HG03139 (cell line): ENCODE measurements around the gene CPA5.

Source experiments
- ATAC-seq: cut with Tn5 transposase; IDR thresholded peaks from one replicate; pipeline ENCODE4 v1.9.1; 2021; ENCODE audit not compliant: unreplicated experiment

CPA5 gene

DNA sequence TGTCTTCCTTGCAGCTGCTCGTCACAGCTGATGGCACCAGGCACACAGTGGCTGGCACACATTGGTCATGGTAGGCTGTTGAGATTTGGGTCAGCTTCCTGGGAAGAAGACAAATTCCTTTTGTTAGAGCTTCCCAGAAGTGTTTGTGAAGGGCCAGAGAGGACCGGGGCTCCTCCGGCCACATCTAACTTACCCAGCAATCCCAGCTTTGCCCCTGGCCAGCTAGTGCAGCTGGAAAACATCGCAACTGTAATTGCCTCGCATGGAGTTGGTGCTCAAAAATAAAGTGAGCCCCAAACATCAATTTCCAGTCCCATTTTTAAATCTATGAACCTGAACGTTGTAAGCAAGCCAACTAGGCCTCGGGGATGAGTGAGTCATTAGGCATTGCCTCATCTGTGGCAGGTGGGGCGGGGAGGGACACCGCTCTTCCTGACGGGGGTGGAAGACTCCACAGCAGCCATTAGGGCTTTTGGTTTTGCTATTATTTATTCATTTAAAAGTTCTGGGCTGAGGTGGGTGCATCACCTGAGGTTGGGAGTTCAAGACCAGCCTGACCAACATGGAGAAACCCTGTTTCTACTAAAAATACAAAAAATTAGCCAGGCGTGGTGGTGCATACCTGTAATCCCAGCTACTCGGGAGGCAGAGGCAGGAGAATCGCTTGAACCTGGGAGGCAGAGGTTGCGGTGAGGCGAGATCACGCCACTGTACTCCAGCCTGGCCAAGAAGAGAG lies 12.4 kb downstream of the CPA5 start:
- ATAC-seq: no peak

DNA sequence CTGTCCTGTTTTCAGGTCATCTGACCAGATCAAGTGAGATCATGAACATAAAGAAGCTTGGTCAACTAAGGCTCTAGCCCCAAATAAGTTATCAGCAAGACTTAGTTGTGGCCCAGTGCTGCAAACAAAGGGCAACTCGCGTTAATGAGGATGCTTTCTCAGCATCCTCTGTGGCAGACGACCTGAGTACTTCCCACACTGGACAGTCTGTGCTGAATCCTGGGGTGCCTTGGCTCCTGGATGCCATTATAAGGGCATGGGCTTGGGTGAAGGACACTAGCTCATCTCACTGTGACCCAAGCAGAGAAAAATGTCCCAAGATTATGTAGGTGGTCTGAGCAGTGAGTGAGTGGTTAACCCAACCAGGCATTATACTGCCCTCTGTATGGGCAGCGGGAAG lies 13.9 kb downstream of the CPA5 start:
- ATAC-seq: no peak

DNA sequence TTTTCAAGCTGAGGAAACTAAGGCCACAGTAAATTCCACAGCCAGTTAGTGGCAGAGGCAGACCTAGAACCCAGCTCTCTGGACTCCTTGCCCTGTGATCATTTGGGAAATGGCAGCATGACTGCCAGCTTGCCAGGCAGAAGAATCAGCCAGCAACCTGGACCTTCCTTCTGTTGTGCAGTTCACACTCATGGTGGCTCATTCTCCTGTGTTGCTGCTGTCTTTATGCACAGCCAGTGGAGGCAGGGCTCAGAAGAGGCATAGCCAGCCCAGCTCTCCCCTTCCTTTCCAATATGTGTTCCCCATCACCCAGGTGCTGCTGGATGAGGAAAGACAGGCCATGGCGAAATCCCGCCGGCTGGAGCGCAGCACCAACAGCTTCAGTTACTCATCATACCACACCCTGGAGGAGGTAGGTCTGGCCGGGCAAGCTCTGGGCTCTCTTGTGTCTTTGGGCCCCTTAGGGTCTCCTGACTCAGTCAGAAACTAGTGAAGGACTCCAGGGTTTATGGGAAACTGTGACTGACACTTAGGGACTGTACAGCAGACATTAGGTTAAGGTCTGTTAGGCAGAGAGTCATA lies 14.8 kb downstream of the CPA5 start:
- no peak for ATAC-seq

DNA sequence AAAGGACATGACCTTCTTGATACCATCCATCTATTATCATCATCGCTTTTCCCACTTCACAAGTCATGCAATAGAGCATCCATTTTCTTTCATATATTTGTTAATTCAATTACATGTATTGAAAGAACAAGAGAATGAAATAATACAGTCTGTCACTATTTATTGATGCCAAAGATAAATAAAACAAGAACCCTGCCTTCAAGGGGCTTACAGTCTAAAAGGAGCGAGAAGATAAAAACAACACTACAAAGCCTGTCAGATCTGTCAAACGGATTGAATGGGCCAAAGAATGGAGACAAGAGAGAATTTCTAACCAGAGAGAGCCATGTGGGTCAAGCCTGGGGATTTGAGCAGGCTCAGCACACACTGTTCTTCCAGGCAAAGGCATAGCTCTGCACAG lies 15.9 kb downstream of the CPA5 start:
- no peak for ATAC-seq

DNA sequence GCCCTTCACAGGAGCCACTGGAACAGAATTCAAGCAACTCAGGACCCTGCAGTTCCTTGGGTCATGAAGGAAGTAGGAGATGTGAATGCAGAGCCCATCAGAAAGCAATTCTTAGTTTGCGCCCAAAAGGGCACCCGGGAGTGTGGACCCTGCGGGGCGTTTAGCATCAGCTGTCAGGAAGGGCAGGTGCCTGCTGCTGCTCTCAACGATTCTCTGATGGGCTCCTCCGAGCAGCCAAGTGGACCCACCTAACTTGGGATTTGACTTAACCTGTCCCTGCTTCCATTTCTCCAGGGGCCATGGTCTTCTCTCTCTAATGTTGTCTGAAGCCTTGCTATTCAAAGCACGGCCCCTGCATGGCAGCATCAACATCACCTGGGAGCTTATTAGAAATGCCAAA lies 17.1 kb downstream of the CPA5 start:
- no peak for ATAC-seq

DNA sequence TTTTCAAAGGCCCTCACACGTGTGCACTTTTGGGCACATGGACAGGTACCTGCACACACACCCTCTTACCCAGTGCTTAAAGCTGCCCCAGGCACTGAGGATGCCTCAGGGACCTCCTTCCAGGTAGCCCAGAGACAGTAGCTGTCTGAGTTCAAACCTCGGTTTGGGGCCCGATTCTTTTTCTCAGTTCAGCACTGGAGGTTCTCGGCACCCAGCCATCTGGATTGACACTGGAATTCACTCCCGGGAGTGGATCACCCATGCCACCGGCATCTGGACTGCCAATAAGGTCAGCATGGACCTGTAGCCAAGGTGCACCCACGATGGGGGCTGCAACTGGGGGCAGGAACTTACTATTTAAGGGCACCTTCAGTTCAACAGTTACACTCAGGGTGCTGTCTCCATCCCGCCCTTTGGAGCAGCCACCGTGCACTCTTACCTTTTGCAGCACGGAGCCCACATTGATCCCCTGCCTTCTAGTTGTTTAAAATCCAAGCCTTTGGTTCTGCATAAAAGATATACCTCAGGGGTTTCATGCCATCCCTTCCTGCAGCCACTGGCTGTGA lies 17.7 kb downstream of the CPA5 start:
- no peak for ATAC-seq

DNA sequence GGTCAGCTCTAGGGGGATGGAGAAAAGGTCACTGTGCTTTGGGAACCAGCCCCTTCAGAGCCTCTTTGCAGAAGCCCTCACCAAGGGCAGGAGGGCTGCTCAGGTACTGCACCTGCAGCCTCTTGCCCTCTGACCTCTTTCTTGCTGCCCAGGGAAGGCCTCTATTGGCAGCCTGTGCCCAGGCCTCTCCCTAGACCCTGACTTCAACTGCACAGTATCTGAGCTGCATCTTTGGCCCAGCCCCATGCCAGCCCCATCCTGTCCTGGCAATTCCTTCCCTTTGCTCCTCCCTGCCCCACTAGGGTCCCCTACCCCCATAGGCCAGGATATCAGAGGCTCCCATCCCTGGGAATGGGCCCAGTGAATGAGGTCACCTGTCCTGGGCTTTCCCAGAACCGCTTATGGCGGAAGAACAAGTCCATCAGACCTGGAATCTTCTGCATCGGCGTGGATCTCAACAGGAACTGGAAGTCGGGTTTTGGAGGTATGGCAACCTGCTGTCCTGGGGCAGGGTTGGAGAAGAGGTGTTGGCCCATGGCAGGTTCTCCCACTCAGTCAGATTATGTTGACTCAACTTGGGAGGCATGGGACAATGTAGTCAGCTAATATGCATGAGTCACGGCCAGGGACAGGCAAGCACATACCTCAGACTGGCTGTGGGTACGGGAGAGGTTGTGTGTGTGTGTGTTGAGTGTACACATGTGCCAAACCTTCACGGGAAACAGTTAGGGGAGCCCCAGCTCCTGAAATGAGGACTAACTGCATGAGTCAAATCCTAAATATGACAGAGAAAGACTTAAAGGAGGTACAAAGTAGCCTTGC lies 18.6 kb downstream of the CPA5 start:
- ATAC-seq: no peak

DNA sequence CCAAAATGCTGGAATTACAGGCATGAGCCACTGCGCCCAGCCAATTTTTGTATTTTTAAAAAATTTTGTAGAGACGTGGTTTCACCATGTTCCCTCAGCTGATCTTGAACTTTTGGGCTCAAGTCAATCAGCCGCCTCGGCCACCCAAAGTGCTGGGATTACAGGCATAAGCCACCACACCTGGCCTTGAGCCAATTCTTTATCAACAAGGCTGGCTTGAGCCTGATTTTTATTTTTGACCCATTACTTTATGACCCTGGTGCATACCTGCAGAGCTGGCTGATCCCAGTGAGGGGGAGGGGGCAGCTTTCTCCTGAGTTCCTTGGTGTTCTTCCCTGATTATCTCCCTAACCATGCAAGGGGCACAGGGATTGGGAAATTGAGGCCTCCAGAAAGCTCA lies 19.8 kb downstream of the CPA5 start:
- ATAC-seq: no peak

DNA sequence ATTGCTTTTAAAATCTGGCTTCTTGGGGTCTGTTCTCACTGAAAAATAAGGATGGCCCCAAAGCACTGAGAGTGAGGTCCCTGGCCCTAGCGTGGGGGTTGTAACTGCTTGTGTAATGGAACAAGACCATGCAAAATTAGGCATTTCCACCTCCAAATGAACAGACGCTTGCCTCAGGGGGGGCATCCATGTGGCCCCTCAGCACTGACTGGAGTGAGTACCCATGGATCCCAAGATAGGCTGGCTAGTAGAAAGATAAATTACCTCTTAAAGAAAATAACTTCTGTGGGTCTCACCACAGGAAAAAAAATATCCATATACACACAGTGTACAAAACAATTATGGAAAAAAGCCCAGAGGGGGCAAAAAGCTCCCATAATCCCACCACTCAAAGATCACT lies 20.5 kb downstream of the CPA5 start:
- ATAC-seq: no peak

DNA sequence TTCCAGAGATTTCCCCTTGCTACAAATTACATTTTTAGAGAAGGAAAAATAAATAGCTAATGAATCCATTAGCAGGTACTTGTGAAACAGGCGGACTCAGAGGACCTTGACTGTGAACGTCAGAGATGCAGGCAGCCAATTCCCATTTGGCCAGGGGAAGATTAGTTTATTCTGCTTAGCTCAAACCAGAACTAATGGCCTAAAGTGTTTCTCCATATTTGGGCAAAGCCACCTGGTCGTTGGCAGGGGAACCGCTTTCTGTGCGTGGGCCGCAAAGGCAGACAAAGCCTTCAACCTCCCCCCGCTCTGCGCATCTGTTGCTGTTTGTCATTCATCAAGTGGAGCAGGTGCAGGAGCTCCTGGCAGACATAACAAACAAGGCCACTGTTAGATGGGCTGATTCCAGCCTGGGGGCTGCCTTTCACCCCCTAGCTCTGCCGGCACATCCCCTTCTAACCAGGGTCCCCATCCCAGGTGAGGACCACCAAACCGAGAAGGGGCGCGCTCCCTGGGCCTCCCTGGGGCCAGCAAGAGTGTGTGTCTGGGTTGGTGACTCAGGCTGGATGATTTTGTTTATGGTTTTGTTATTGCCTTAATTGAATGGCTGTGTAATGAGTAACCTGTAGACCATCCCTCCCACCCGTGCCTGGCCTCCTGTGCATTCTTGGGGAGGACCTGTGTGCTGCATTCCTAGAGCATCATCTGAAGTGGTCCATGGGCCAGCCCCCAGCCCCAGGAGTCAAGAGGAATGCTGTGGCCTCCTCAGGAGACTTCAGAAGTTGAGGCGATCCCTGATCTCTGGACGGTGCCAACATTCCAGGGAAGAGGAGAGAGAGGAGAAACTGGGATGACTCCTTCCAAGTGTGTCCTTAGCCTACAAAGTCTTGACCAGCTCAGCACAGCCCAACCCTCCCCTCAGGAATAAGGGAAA lies 21.2 kb downstream of the CPA5 start:
- no peak for ATAC-seq

DNA sequence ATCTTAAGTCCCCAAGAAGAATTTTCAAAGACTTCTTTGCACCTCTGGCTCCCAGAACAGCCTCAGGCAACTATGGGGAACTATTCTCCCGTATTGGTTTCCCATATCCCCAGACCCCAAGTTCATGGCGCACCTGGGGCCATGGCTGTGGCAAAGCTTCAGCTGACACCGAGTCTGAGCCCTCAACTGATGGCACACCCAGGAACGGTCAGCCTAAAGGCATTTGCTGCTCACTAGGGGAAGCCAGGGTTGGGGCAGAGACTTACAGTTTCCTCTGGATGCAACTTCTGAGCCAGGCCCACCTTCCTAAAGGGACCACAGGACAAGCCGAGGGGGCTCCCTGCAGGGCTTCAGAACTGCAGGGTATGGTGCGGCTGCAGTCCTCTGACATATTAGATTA lies 21.9 kb downstream of the CPA5 start:
- no peak for ATAC-seq

DNA sequence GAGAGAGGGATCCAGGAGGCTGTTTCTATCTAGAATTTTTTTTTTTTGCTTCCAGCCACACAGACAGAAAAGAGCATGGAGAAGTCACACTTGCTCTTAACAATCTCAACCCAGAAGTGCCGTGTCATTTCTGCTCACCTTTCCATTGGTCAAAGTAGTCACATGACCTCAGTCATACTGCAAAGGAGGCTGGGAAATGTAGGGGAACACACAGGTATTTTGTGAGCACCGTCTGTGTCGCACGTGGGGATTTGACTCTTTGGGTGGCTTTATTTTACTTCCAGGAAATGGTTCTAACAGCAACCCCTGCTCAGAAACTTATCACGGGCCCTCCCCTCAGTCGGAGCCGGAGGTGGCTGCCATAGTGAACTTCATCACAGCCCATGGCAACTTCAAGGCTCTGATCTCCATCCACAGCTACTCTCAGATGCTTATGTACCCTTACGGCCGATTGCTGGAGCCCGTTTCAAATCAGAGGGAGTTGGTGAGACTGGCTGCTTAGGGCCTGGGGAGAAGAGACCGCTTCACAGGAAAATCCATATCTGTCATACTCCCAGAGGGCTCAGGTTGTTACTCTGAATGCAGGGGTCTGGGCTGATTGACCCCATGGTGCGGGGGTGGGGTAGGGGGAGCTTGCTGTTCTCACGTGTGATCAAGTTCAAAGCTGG lies 22.6 kb downstream of the CPA5 start:
- ATAC-seq: no peak

DNA sequence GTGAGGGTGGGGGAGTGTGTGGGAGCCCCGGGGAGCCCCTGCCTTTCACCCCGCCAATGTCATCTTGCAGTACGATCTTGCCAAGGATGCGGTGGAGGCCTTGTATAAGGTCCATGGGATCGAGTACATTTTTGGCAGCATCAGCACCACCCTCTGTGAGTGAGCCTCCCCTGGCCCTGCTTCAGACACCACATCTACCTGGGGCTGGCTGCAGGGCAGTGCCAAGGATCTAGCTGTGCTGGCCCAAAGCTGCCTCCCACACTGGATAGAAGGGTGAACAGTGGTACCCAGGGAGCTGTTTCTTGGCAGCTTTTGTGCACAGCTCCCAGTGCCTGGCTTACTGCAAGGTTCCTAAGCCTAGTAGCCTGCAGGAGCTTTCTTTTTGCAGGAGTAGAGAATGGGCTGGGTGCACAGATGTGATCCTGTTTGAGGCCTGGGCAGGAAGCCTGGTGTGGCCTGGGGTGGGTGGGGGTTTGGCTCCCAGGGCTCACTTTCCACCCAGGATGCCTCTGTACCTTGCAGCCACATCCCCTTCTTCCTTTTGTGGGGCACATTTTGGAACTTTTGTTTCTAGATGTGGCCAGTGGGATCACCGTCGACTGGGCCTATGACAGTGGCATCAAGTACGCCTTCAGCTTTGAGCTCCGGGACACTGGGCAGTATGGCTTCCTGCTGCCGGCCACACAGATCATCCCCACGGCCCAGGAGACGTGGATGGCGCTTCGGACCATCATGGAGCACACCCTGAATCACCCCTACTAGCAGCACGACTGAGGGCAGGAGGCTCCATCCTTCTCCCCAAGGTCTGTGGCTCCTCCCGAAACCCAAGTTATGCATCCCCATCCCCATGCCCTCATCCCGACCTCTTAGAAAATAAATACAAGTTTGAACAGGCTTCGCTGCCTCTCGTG lies 23.5 kb downstream of the CPA5 start:
- ATAC-seq: no peak

DNA sequence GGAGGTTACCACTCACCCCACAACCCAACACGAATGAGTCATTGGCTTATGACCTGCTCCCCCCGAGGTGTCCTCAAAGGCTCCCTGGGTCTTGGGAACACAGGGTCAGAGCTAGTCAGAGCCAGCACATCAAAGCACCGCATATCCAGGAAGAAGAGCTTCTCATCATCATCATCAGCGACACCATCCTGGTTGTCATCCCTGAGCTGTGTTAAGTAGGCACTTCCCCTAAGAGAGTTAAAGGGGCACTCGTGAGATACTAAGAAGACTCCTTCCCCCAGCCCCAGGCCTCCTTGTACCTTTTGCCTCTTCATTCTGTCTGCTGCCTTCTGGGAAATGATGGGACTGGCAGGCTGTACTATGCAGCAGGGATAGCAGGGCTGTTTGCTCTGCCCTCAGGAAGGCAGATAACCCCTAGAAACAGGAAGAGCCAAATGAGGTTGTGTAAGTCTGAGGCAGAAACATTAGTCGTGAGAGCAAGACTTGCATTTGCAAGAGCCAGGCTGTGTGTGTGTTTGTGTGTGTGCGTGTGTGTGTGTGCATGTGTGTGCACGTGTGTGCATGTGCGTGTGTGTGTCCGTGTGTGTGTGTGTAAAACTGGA lies 24.6 kb downstream of the CPA5 start:
- ATAC-seq: no peak

DNA sequence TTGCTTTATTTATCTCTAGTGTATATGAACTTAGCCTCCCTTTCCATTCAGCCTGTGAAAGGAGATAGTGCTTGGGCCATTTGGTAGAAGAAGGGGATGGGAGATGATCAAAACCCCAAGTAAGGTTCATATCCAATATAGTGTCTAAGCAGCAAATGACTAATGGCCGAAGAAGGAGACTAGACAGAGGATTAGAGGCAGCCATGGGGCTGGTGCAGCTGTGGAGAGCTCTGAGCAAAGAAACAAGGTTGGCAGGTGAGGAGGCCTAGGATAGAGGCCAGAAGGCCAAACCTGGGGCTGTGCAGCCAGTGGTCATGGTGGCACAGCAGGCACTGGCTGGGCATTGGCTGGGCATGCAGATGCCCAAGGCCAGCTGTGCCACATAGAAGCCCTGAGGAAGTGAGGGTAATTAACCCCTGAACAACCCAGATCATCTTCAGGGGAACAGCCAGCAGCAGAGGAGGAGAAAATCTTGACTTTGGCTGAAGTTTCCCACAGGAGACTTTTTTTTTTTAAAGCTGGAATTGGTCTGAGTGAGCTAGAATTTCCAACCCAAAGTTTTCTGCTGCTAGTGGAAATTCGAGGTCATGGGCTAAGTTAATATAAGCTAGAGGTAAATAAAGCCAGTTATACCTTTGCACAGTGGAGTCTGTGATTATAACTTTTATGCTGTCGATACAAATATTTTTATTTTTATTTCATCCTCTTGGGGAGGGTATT lies 25.4 kb downstream of the CPA5 start:
- ATAC-seq: no peak

DNA sequence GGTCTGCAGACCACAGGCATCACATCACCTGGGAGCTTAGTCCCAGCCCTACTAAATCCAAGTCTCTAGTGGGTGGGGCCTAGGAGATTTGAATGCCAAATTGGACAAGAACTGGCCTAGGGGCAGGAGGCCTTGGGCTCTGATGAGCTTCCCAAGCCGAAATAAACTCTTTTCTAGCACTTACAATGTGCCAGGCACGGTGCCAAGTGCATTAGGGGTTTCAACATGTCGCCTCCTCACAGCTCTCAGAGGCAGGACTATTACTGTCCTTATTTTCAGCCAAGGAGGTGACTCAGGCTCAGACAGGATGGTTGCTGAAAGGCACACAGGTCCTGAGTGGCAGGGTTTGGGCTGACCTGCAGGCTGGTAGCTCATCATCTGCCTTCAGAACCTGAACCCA lies 26.4 kb downstream of the CPA5 start:
- ATAC-seq: no peak

DNA sequence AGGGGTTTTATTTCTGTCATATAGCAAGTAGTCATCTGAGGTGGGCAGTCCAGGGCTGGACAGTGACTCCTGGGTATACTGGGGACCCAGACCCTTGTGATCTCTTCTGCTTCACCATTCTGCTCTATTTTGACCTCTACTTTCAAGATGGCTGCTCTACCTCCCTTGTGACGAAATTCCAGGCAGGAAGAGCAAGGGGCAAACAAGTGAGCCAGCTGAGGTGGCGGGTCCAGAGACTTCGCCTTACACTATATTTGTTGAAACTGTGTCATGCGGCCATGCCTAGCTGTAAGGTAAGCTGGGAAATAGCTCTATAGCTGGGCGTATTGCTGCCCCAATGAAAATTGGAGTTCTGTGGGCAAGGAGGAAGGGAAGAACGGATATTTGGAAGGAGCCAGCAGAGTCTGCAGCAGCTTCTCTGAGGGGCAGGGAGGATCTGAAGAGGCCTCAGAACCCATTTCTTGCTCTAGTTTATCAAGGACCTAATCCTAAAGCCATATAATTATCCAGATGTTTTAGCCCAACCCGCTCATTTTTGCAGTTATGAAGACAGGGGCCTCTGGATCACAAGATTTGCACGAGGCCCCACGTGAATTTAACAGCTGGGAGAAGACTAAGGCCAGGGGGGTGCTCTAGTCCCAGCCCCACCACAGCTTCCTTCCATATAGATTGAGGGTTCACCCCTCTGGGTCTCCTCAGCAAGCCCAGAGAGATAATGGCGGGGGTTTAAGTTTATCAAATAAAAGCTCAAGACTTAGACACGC lies 28.0 kb downstream of the CPA5 start:
- ATAC-seq: no peak
